Measurements from ENCODE around the gene AHNAK2. TPM values are rescaled to one million over a fixed set of nuclear protein-coding genes. Genes with fewer than 3 reads are reported as not detected.

The AHNAK2 gene
- total and polyA plus RNA-seq, 2 donors (not counting 1 experiment from before 2014, with no cell fraction given) = not detected

DNA sequence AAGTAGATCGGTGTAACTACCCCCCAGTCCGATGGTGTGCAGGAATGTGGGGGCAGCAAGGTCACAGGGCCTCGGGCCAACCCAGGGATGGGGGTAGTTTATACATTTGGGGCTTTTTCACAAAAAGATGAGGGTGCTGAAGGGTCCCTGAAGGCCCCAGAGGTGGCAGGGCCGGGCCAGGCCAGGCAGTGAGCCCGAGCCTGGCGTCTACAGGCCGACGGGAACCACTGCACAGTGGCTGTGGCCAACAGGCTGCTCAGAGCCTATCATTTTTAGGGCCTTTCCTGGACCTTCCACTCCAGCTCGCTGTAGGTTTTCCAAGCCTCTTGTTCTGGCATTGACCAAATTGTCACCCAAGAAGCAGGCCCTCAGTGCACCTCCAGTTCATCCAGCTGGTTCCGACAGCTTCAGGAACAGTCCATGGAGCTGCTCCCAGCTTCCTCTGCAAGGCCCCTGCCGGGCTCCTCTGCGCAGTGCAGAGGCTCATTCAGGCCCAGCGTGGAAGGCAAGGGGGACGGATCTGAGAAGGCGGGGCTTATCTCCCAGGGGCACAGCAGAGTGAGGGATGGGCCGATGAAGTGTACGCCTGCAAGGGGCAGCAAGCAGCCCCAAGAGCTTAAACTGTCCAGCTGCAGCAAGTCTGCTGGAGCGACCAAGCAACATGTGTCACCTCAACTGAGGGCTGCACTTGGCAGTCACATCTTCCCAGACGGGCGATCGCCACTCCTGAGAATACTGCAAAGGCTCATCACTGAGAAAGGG is 28.8 kb upstream of the AHNAK2 start:
- no peaks in the 10 kb centered on the region for H3K9me3 ChIP-seq (ENCODE audit: control extremely low read depth in 1 of 3, control insufficient read depth in 2 of 3, insufficient read depth in 1 of 3, low read length in 2 of 3)
- no peaks in the 10 kb centered on the region for H3K27me3 ChIP-seq (replicated peaks in 1 of 4; ENCODE audit: control extremely low read depth in 1 of 4, control insufficient read depth in 3 of 4, insufficient read depth in 4 of 4, low read length in 3 of 4)
- peaks cover 13% of the 10 kb centered on the region for H3K79me2 ChIP-seq (ENCODE audit: control insufficient read depth, insufficient read depth, low read length)
- Mint-ChIP-seq H3K4me3 (no peak overlapping the region), H3K27ac (no peak overlapping the region), H3K4me1 (peaks cover under 1% of the 10 kb centered on the region), H3K27me3 (no peaks in the 10 kb centered on the region), H3K9me3 (ENCODE audit: insufficient read depth) (no peaks in the 10 kb centered on the region)
- WGBS (ENCODE audit: insufficient coverage) = 96% methylated on average over 21 of the region's 21 CpGs
- intact Hi-C loops (cut with micrococcal nuclease) = no loop called here
- H2AFZ ChIP-seq (ENCODE audit: insufficient read depth, low read depth, low read length, poor library complexity, severe bottlenecking) = no peak overlapping the region
- TF ChIP-seq, protein P1, sequence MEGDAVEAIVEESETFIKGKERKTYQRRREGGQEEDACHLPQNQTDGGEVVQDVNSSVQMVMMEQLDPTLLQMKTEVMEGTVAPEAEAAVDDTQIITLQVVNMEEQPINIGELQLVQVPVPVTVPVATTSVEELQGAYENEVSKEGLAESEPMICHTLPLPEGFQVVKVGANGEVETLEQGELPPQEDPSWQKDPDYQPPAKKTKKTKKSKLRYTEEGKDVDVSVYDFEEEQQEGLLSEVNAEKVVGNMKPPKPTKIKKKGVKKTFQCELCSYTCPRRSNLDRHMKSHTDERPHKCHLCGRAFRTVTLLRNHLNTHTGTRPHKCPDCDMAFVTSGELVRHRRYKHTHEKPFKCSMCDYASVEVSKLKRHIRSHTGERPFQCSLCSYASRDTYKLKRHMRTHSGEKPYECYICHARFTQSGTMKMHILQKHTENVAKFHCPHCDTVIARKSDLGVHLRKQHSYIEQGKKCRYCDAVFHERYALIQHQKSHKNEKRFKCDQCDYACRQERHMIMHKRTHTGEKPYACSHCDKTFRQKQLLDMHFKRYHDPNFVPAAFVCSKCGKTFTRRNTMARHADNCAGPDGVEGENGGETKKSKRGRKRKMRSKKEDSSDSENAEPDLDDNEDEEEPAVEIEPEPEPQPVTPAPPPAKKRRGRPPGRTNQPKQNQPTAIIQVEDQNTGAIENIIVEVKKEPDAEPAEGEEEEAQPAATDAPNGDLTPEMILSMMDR (IDR thresholded peaks at IDR 0.05) = no peak
- no peak for TF ChIP-seq EZH2 (IDR thresholded peaks at IDR 0.05; ENCODE audit: borderline replicate concordance, insufficient read depth, low read depth, low read length, poor library complexity, severe bottlenecking)
- no peaks in the 10 kb centered on the region for H3K4me1 ChIP-seq (ENCODE audit: control insufficient read depth in 2 of 2, insufficient read depth in 2 of 2, low read length in 2 of 2)
- ATAC-seq (ENCODE audit: low read depth) (no peak), DNase-seq (no peak)
- no peak overlapping the region for H3K4me2 ChIP-seq (replicated peaks; ENCODE audit: low read depth, low read length, poor library complexity, severe bottlenecking)
- H3K9ac ChIP-seq (ENCODE audit: low read length) = no peak overlapping the region
- no peak overlapping the region for H3K4me3 ChIP-seq (ENCODE audit: control extremely low read depth in 1 of 5, extremely low read depth in 1 of 5, insufficient read depth in 1 of 5, low read depth in 2 of 5, low read length in 4 of 5)
- peaks cover 2 to 19% of the 10 kb centered on the region in 2 experiments for H3K36me3 ChIP-seq (replicated peaks in 1 of 2; ENCODE audit: control extremely low read depth in 1 of 2, control insufficient read depth in 1 of 2, extremely low read depth in 1 of 2, insufficient read depth in 2 of 2, low read length in 1 of 2)
- ChIA-PET CTCF (no interaction called here), POLR2A (no interaction called here)
- H4K20me1 ChIP-seq (ENCODE audit: control insufficient read depth, insufficient read depth, low read length, poor library complexity, severe bottlenecking) = peaks cover 7% of the 10 kb centered on the region
- no peak overlapping the region for H3K27ac ChIP-seq (ENCODE audit: low read length in 2 of 2)
